GM12878 (cell line): ENCODE data around the gene PLEKHM3.

Experiments used
- CBFB ChIP-seq: IDR thresholded peaks from 2 replicates; pipeline ENCODE4 v1.6.1; 2016; ENCODE audit warnings: antibody characterized with exemption, low read depth
- GATAD2B ChIP-seq: fragments of 450-650 bp; conservative IDR thresholded peaks from 2 replicates; pipeline ENCODE4 v1.6.1; 2017; ENCODE audit warnings: low read depth, mild to moderate bottlenecking, moderate library complexity
- POLR2A ChIP-seq: IDR thresholded peaks from 2 replicates; pipeline ENCODE4 v1.6.1; 2011; ENCODE audit warnings: low read depth, mild to moderate bottlenecking, low read length
- RELA ChIP-seq: fragments of 450-650 bp; IDR thresholded peaks from 2 replicates; pipeline ENCODE4 v1.8.0; 2014; ENCODE audit warnings: borderline replicate concordance; ENCODE audit not compliant: partially characterized antibody
- SP1 ChIP-seq: IDR thresholded peaks from one replicate; pipeline ENCODE4 v1.6.1; 2011; ENCODE audit warnings: low read depth, low read length
- ZNF274 ChIP-seq: IDR thresholded peaks from one replicate; pipeline ENCODE4 v1.8.0; 2011; ENCODE audit not compliant: insufficient read length, insufficient read depth
- TF ChIP-seq, protein P1 (sequence below), 3 experiments: IDR thresholded peaks in 2 of 3; conservative IDR thresholded peaks in 1 of 3; 2 replicates each; pipeline ENCODE4 v1.5.1; 2011; ENCODE audit warnings: low read depth in 3 of 3, low read length in 3 of 3, mild to moderate bottlenecking in 3 of 3, control low read depth in 2 of 3, moderate library complexity in 2 of 3, inconsistent platforms in 1 of 3, mixed read lengths in 1 of 3; ENCODE audit not compliant: control insufficient read depth in 2 of 3, insufficient read depth in 1 of 3; ENCODE audit errors: extremely low read depth in 1 of 3

DNA sequence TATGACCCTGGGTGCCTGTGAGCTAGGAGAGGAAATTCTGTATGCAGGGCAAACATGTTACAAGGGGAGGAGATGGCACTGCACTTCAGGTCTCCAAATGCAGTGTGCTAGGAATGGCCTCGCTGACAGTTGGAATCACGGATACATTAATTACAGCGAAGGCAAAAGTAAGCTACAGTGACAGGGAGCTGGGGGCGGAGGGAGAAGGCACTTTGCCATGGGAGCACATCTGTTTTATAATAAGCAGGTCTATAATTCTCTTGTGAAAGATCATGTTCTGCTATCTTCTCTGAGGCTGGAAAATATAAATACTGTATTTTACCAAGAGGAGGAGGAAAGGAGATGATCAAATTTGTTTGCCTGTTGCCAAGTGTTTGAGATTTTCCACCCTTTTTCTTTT lies 199.3 kb downstream of the PLEKHM3 start:
- TF ChIP-seq GATAD2B, result no peak
- TF ChIP-seq, protein P1, sequence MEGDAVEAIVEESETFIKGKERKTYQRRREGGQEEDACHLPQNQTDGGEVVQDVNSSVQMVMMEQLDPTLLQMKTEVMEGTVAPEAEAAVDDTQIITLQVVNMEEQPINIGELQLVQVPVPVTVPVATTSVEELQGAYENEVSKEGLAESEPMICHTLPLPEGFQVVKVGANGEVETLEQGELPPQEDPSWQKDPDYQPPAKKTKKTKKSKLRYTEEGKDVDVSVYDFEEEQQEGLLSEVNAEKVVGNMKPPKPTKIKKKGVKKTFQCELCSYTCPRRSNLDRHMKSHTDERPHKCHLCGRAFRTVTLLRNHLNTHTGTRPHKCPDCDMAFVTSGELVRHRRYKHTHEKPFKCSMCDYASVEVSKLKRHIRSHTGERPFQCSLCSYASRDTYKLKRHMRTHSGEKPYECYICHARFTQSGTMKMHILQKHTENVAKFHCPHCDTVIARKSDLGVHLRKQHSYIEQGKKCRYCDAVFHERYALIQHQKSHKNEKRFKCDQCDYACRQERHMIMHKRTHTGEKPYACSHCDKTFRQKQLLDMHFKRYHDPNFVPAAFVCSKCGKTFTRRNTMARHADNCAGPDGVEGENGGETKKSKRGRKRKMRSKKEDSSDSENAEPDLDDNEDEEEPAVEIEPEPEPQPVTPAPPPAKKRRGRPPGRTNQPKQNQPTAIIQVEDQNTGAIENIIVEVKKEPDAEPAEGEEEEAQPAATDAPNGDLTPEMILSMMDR (IDR thresholded peaks at IDR 0.05 in 2 of 3, conservative IDR thresholded peaks at IDR 0.05 in 1 of 3; ENCODE audit: control insufficient read depth in 2 of 3, extremely low read depth in 1 of 3, insufficient read depth in 1 of 3, low read depth in 3 of 3, low read length in 3 of 3), result no peak
- no peak for TF ChIP-seq RELA
- TF ChIP-seq SP1, result no peak
- TF ChIP-seq POLR2A, result no peak
- TF ChIP-seq ZNF274, result no peak
- no peak for TF ChIP-seq CBFB
